Endothelial cell of umbilical vein (primary cell): ENCODE results near the gene ITGA5. TPM values are rescaled to one million over a fixed set of nuclear protein-coding genes. Genes with fewer than 3 reads are reported as not detected.
A peak's percentile ranks its signal among the peaks of the same experiment; 100 is the strongest.

ENCODE experiments used
- Bru-seq: library from RNA; stranded (reverse); fragments of 400-500 nt; gene quantifications from one replicate; lab custom pipeline; 2021; lab: Mats Ljungman, UMichigan
- BruChase-seq, 2 experiments: library from RNA; stranded (reverse); fragments of 400-500 nt; gene quantifications; one replicate each; lab custom pipeline; 2021; lab: Mats Ljungman, UMichigan
- BruUV-seq: library from RNA; stranded (reverse); fragments of 400-500 nt; replicated peaks from 2 replicates; lab custom pipeline; 2021; lab: Mats Ljungman, UMichigan
- CTCF ChIA-PET: fragments of 300-600, 350-600 bp; sonication (Branson Sonifier 250); formaldehyde crosslinking; loops from one replicate; lab custom pipeline; 2021; ENCODE audit warnings: antibody characterized with exemption, inconsistent platforms; lab: Charles Lee
- POLR2A ChIA-PET: fragments of 300-600, 350-600 bp; sonication (Branson Sonifier 250); formaldehyde crosslinking; loops from one replicate; lab custom pipeline; 2021; ENCODE audit warnings: antibody characterized with exemption, inconsistent platforms; lab: Charles Lee
- DNase-seq: peaks from one replicate; pipeline ENCODE4 v3.0.0-alpha.2; 2011; ENCODE audit warnings: low read depth, low spot score
- FAIRE-seq: peaks from 2 replicates; lab custom pipeline; 2011; peaks lifted over from hg19 to GRCh38; lab: Jason Lieb, UNC
- H2AFZ ChIP-seq: 2 replicates; pipeline ENCODE4 v1.6.0; 2012; ENCODE audit warnings: low read depth, low read length, control low read depth, inconsistent platforms
- H3K27ac ChIP-seq: 2 replicates; pipeline ENCODE4 v1.5.1; 2011; ENCODE audit warnings: low read depth, mild to moderate bottlenecking, control low read depth, low read length, moderate library complexity; ENCODE audit not compliant: insufficient read depth
- H3K27me3 ChIP-seq, 2 experiments: 2 replicates each; pipeline versions ENCODE4 v1.6.0 to v1.6.1; 2011; ENCODE audit warnings: low read length in 2 of 2, mixed read lengths in 1 of 2; ENCODE audit not compliant: control insufficient read depth in 2 of 2, insufficient read depth in 2 of 2
- H3K36me3 ChIP-seq, 2 experiments: 2 replicates in 1 of 2; 3 replicates in 1 of 2; pipeline ENCODE4 v1.5.1; 2011; ENCODE audit warnings: low read length in 2 of 2, mild to moderate bottlenecking in 1 of 2, moderate library complexity in 1 of 2; ENCODE audit not compliant: control insufficient read depth in 2 of 2, insufficient read depth in 2 of 2; ENCODE audit errors: extremely low read depth in 1 of 2
- H3K4me1 ChIP-seq: 3 replicates; pipeline ENCODE4 v1.5.1; 2011; ENCODE audit warnings: mild to moderate bottlenecking, low read length; ENCODE audit not compliant: control insufficient read depth, insufficient read depth; ENCODE audit errors: extremely low read depth
- H3K4me2 ChIP-seq: 2 replicates; pipeline ENCODE4 v1.6.1; 2011; ENCODE audit warnings: low read length, control low read depth, mixed read lengths; ENCODE audit not compliant: insufficient read depth
- H3K4me3 ChIP-seq, 3 experiments: fragments of 200-600 bp in 1 of 3; sonication (generic), shearing (Covaris generic) in 1 of 3; replicated peaks in 1 of 3; 2 replicates each; pipeline ENCODE4 v1.5.1; 2011 to 2016; ENCODE audit warnings: control low read depth in 3 of 3, low read length in 3 of 3, mild to moderate bottlenecking in 2 of 3, inconsistent platforms in 1 of 3, low read depth in 1 of 3, moderate library complexity in 1 of 3; ENCODE audit not compliant: insufficient read depth in 1 of 3
- H3K79me2 ChIP-seq: 2 replicates; pipeline ENCODE4 v1.6.0; 2012; ENCODE audit warnings: low read length, inconsistent platforms; ENCODE audit not compliant: control insufficient read depth, insufficient read depth
- H3K9ac ChIP-seq: replicated peaks from 2 replicates; pipeline ENCODE3; 2011; ENCODE audit warnings: low read length, control low read depth; ENCODE audit not compliant: insufficient read depth; ENCODE audit errors: extremely low read depth
- H3K9me1 ChIP-seq: replicated peaks from 3 replicates; pipeline ENCODE4 v1.6.0; 2011; ENCODE audit warnings: mild to moderate bottlenecking, low read length; ENCODE audit not compliant: control insufficient read depth, insufficient read depth; ENCODE audit errors: extremely low read depth
- H3K9me3 ChIP-seq: replicated peaks from 2 replicates; pipeline ENCODE4 v1.5.1; 2012; ENCODE audit warnings: low read length, inconsistent platforms; ENCODE audit not compliant: control insufficient read depth, insufficient read depth
- H4K20me1 ChIP-seq: replicated peaks from 2 replicates; pipeline ENCODE3; 2011; ENCODE audit warnings: mild to moderate bottlenecking, low read length; ENCODE audit not compliant: control insufficient read depth, insufficient read depth; ENCODE audit errors: extremely low read depth
- EZH2 ChIP-seq: IDR thresholded peaks from 2 replicates; pipeline ENCODE4 v1.6.1; 2012; ENCODE audit warnings: borderline replicate concordance, low read depth, mild to moderate bottlenecking, moderate library complexity, low read length, inconsistent platforms; ENCODE audit not compliant: severe bottlenecking
- FOS ChIP-seq: IDR thresholded peaks from 2 replicates; pipeline ENCODE4 v1.6.1; 2011; ENCODE audit warnings: mild to moderate bottlenecking, low read length, moderate library complexity, borderline replicate concordance; ENCODE audit not compliant: insufficient read depth
- GATA2 ChIP-seq: IDR thresholded peaks from 2 replicates; pipeline ENCODE4 v1.7.0; 2011; ENCODE audit warnings: low read depth, mild to moderate bottlenecking, moderate library complexity, mixed read lengths, low read length; ENCODE audit not compliant: insufficient read length, insufficient read depth
- JUN ChIP-seq: IDR thresholded peaks from 2 replicates; pipeline ENCODE4 v1.6.1; 2011; ENCODE audit warnings: borderline replicate concordance, low read depth; ENCODE audit not compliant: insufficient read length, insufficient read depth
- MYC ChIP-seq: IDR thresholded peaks from one replicate; pipeline ENCODE4 v1.6.1; 2011; ENCODE audit warnings: mild to moderate bottlenecking, low read depth, low read length
- POLR2A ChIP-seq: IDR thresholded peaks from 2 replicates; pipeline ENCODE4 v1.6.1; 2012; ENCODE audit warnings: low read depth, mild to moderate bottlenecking, control low read depth, low read length
- POLR2AphosphoS5 ChIP-seq: IDR thresholded peaks from 2 replicates; pipeline ENCODE4 v1.6.1; 2012; ENCODE audit warnings: low read depth, mild to moderate bottlenecking, control low read depth, low read length, moderate library complexity; ENCODE audit not compliant: insufficient read depth
- dilution Hi-C: fragments of 300-500 bp; cut with MboI; formaldehyde crosslinking; loops from one replicate; pipeline ENCODE4 v1.15.0; 2019; ENCODE audit warnings: low sequenced_read_pairs; ENCODE audit not compliant: extremely low pct_ligation_motif_present
- intact Hi-C: fragments of 100-400 bp; cut with micrococcal nuclease; formaldehyde crosslinking; loops from one replicate; pipeline ENCODE4 v1.10.0; 2022
- long read RNA-seq: library from polyadenylated mRNA; stranded (forward); transcript quantifications from one replicate; pipeline ENCODE4 v2.0.0, GENCODE V29; 2021
- polyA minus RNA-seq, 3 experiments: library from RNA; depleted of rRNA, polyadenylated mRNA; stranded (reverse); fragments of >200 nt; gene quantifications; 1 replicate in 1 of 3; 2 replicates in 2 of 3; pipeline ENCODE4 v1.2.3, GENCODE V29; 2011
- polyA plus RNA-seq, 4 experiments: library from polyadenylated mRNA; depleted of rRNA in 3 of 4; stranded (reverse) in 3 of 4; unstranded in 1 of 4; fragments of >200 nt; gene quantifications; 2 replicates each; pipeline versions ENCODE4 v1.2.1 to v1.2.3, GENCODE V29; 2011 to 2012; ENCODE audit warnings: missing spikeins in 1 of 4
- total RNA-seq: library from RNA; stranded (reverse); gene quantifications from 2 replicates; pipeline ENCODE4 v1.2.3, GENCODE V29; 2021
- TF ChIP-seq, protein P1 (sequence below), 2 donors: IDR thresholded peaks; 1 replicate in 1 of 2; 2 replicates in 1 of 2; pipeline ENCODE4 v1.5.1; 2011; ENCODE audit warnings: low read length in 2 of 2, mild to moderate bottlenecking in 2 of 2, moderate library complexity in 2 of 2, control low read depth in 1 of 2, inconsistent platforms in 1 of 2, low read depth in 1 of 2; ENCODE audit not compliant: insufficient read depth in 1 of 2; ENCODE audit errors: extremely low read depth in 1 of 2
- TF ChIP-seq, protein P2 (sequence below): IDR thresholded peaks from 2 replicates; pipeline ENCODE4 v1.6.1; 2011; ENCODE audit not compliant: insufficient read depth, insufficient read length

The ITGA5 gene
- 938 and 994 TPM in 2 replicates for total RNA-seq
- 657 and 731 TPM in 2 replicates for polyA plus RNA-seq
- 643 and 681 TPM in 2 replicates for polyA plus RNA-seq (2011; cell fraction: cytosol; rRNA removed)
- polyA plus RNA-seq (2011; cell fraction: nucleus; rRNA removed): 771 and 889 TPM in 2 replicates
- polyA plus RNA-seq (2012): 879 and 902 TPM in 2 replicates
- 914 and 1,135 TPM in 2 replicates for polyA minus RNA-seq
- 30.9 TPM for polyA minus RNA-seq (2011; cell fraction: cytosol; rRNA and poly(A)+ RNA removed)
- polyA minus RNA-seq (2011; cell fraction: nucleus; rRNA and poly(A)+ RNA removed): 459 and 500 TPM in 2 replicates
- percentile 97 among the genes with signal in this experiment for Bru-seq, nascent RNA
- BruChase-seq, experiment 1, labeled RNA remaining after a 6-hour chase: percentile 99 among the genes with signal in this experiment
- percentile 99 among the genes with signal in this experiment for BruChase-seq, experiment 2, labeled RNA remaining after a 2-hour chase
- long read RNA-seq, full-length matches to known transcripts: 58 of 345 reads
- long read RNA-seq, partial matches to known transcripts: 37 of 345 reads
- long read RNA-seq, other reads (novel, unspliced or antisense): 250 of 345 reads

DNA sequence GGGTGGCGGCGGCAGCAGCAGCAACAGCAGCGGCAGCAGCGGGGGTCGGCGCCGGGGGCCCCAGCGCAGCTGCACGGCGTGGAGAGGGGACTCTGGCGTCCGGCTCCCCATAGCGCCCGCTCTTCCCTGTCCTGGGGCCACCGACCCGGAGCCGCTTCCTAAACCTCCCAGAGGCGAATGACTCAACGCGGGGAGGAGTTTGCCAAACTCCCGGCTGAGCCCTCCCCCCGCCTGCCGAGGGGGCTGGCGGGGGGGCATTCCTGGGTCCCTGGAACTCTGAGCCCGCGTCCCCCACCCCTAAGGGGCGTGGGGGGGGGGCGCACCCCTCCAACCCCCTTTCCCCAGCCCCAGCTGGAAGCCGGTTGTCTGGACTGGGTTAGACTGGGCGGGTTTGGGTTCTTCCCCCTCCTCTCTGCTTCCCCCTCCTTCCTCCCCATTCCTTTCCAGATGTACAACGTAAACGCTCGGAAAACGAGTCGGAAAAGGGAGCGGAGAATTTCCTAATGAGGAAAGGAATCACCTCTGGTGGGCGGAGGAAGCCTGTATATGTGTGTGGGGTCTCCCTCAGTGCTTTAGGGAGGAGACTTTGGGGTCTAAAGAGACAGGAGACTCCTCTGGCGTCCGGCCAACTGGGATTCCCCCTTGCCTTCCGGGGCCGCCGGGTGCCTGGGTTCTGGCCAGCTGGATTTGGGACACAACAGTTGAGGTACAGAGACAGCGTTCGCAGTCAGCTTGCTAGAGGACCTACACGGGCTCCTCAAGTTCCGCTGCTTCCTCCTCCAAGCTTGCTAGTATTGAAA lies at the start of gene ITGA5:
TSS of gene ITGA5 (minus strand) at position 179 of the 800 bp plus-strand sequence. CDS start at position 111, 68 bp downstream.
- Histone ChIP-seq H2AFZ (no peak within 1 kb of the TSS), H3K27ac (peak within 1 kb of the TSS; percentile 79), H3K36me3 (peaks cover 5 to 6% of the 10 kb centered on the region in 2 experiments), H3K4me2 (peak within 1 kb of the TSS; percentile 59), H3K4me3 (peak within 1 kb of the TSS; percentile 65 to 97 (median 83)), H3K79me2 (peaks cover 59% of the 10 kb centered on the region), H3K9me1 (no peaks in the 10 kb centered on the region), H3K4me1 (peaks cover 68% of the 10 kb centered on the region), H3K9me3 (no peaks in the 10 kb centered on the region), H4K20me1 (no peaks in the 10 kb centered on the region), H3K27me3 (no peaks in the 10 kb centered on the region), H3K9ac (peak within 1 kb of the TSS; percentile 73)
- peak; percentile 74 for FAIRE-seq
- ChIA-PET CTCF (interaction anchor here (1.1 to 11.8 kb wide), 8 partner anchors 8 to 20 kb away, joined by 3 to 221 read pairs (median 24); no protein-coding TSS in a partner anchor), POLR2A (interaction anchor here (0.8 to 3.9 kb wide), 3 partner anchors 9 to 20 kb away, joined by 4 to 23 read pairs (median 6); no protein-coding TSS in a partner anchor)
- dilution Hi-C loops: no loop called here
- DNase-seq: peak; percentile 75
- TF ChIP-seq JUN (no peak), EZH2 (no peak), POLR2A (peak; percentile 90), FOS (peak; percentile 76), MYC (no peak), POLR2AphosphoS5 (peak; percentile 89), GATA2 (no peak)
- TF ChIP-seq, protein P1, sequence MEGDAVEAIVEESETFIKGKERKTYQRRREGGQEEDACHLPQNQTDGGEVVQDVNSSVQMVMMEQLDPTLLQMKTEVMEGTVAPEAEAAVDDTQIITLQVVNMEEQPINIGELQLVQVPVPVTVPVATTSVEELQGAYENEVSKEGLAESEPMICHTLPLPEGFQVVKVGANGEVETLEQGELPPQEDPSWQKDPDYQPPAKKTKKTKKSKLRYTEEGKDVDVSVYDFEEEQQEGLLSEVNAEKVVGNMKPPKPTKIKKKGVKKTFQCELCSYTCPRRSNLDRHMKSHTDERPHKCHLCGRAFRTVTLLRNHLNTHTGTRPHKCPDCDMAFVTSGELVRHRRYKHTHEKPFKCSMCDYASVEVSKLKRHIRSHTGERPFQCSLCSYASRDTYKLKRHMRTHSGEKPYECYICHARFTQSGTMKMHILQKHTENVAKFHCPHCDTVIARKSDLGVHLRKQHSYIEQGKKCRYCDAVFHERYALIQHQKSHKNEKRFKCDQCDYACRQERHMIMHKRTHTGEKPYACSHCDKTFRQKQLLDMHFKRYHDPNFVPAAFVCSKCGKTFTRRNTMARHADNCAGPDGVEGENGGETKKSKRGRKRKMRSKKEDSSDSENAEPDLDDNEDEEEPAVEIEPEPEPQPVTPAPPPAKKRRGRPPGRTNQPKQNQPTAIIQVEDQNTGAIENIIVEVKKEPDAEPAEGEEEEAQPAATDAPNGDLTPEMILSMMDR (IDR thresholded peaks at IDR 0.05; ENCODE audit: extremely low read depth in 1 of 2, insufficient read depth in 1 of 2, low read depth in 1 of 2, low read length in 2 of 2): no peak
- TF ChIP-seq, protein P2, sequence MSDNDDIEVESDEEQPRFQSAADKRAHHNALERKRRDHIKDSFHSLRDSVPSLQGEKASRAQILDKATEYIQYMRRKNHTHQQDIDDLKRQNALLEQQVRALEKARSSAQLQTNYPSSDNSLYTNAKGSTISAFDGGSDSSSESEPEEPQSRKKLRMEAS: no peak
- no TSS peak for BruUV-seq
- intact Hi-C loops: loop anchor here (1.0 kb wide), 4 partner anchors 8 to 20 kb away; no protein-coding TSS in a partner anchor
